ENCODE data around the gene FAM163B. TPM values are rescaled to one million over a fixed set of nuclear protein-coding genes. Genes with fewer than 3 reads are reported as not detected.

The FAM163B gene
- total RNA-seq, 1 donor from 2014 or later = not detected

GRCh38 chr9:133591985-133592384 is 17.2 kb downstream of the FAM163B start:
- peaks cover 4% of the 10 kb centered on the region for H3K9me3 ChIP-seq (ENCODE audit: insufficient read depth, low read depth, low read length)
- H3K9me3 Mint-ChIP-seq (ENCODE audit: unreplicated experiment) = peaks cover 16% of the 10 kb centered on the region
- H3K27ac ChIP-seq (ENCODE audit: low read depth, low read length) = no peak overlapping the region
- no peaks in the 10 kb centered on the region for H3K36me3 ChIP-seq (ENCODE audit: insufficient read depth, low read length)
- FAIRE-seq (no peak), DNase-seq (ENCODE audit: low read depth) (no peak)
- H3K4me1 ChIP-seq (ENCODE audit: insufficient read depth, low read length) = no peaks in the 10 kb centered on the region
- H3K36me3 Mint-ChIP-seq (ENCODE audit: low read depth, unreplicated experiment) = no peaks in the 10 kb centered on the region
- H3K4me3 ChIP-seq (ENCODE audit: insufficient read depth, low read depth, low read length) = no peak overlapping the region
- no peak overlapping the region for H3K9ac ChIP-seq (ENCODE audit: low read length)
- no peaks in the 10 kb centered on the region for H3K4me1 Mint-ChIP-seq (ENCODE audit: low read depth, unreplicated experiment)
- H3K4me2 ChIP-seq (ENCODE audit: low read length) = no peak overlapping the region
- no peaks in the 10 kb centered on the region for H3K79me2 ChIP-seq (ENCODE audit: insufficient read depth, low read length)
- no peak overlapping the region for H3K27ac Mint-ChIP-seq (ENCODE audit: unreplicated experiment)
- peaks cover 43% of the 10 kb centered on the region for H3K27me3 Mint-ChIP-seq (ENCODE audit: low read depth, unreplicated experiment)
- H3K27me3 ChIP-seq (ENCODE audit: insufficient read depth, low read length) = no peaks in the 10 kb centered on the region
- no peak for TF ChIP-seq CTCF (IDR thresholded peaks at IDR 0.05; ENCODE audit: insufficient read depth, low read depth, low read length)
- no peak for TF ChIP-seq EZH2 (IDR thresholded peaks at IDR 0.05; ENCODE audit: insufficient read depth, low read length)
- no peak overlapping the region for H3K4me3 Mint-ChIP-seq (ENCODE audit: unreplicated experiment)
- no peak overlapping the region for H2AFZ ChIP-seq (ENCODE audit: low read depth, low read length)
- no peaks in the 10 kb centered on the region for H4K20me1 ChIP-seq (ENCODE audit: insufficient read depth, low read length)

- FAIRE-seq = no peak
- Histone ChIP-seq H3K4me1 (ENCODE audit: insufficient read depth, low read length) (no peaks in the 10 kb centered on the region), H2AFZ (ENCODE audit: low read depth, low read length) (no peak overlapping the region), H3K4me3 (ENCODE audit: insufficient read depth, low read depth, low read length) (no peak overlapping the region), H3K79me2 (ENCODE audit: insufficient read depth, low read length) (no peaks in the 10 kb centered on the region), H3K27me3 (ENCODE audit: insufficient read depth, low read length) (peaks cover 4% of the 10 kb centered on the region), H3K4me2 (ENCODE audit: low read length) (no peak overlapping the region), H4K20me1 (ENCODE audit: insufficient read depth, low read length) (no peaks in the 10 kb centered on the region), H3K9ac (ENCODE audit: low read length) (no peak overlapping the region), H3K36me3 (ENCODE audit: insufficient read depth, low read length) (no peaks in the 10 kb centered on the region), H3K27ac (ENCODE audit: low read depth, low read length) (no peak overlapping the region), H3K9me3 (ENCODE audit: insufficient read depth, low read depth, low read length) (peaks cover 4% of the 10 kb centered on the region)
- Mint-ChIP-seq H3K4me1 (ENCODE audit: low read depth, unreplicated experiment) (no peaks in the 10 kb centered on the region), H3K27me3 (ENCODE audit: low read depth, unreplicated experiment) (peaks cover 43% of the 10 kb centered on the region), H3K27ac (ENCODE audit: unreplicated experiment) (no peak overlapping the region), H3K9me3 (ENCODE audit: unreplicated experiment) (peaks cover 11% of the 10 kb centered on the region), H3K36me3 (ENCODE audit: low read depth, unreplicated experiment) (no peaks in the 10 kb centered on the region), H3K4me3 (ENCODE audit: unreplicated experiment) (no peak overlapping the region)
- no peak for DNase-seq (ENCODE audit: low read depth)
- no peak for TF ChIP-seq CTCF (IDR thresholded peaks at IDR 0.05; ENCODE audit: insufficient read depth, low read depth, low read length)
- no peak for TF ChIP-seq EZH2 (IDR thresholded peaks at IDR 0.05; ENCODE audit: insufficient read depth, low read length)
These were observed 17.9 kb downstream of the FAM163B start for GRCh38 chr9:133591116-133591910.

GRCh38 chr9:133590231-133590855 is 18.8 kb downstream of the FAM163B start:
- Histone ChIP-seq H3K4me3 (ENCODE audit: insufficient read depth, low read depth, low read length) (no peak overlapping the region), H3K27me3 (ENCODE audit: insufficient read depth, low read length) (peaks cover 11% of the 10 kb centered on the region), H3K79me2 (ENCODE audit: insufficient read depth, low read length) (no peaks in the 10 kb centered on the region), H3K9me3 (ENCODE audit: insufficient read depth, low read depth, low read length) (peaks cover 4% of the 10 kb centered on the region), H3K4me1 (ENCODE audit: insufficient read depth, low read length) (no peaks in the 10 kb centered on the region), H3K9ac (ENCODE audit: low read length) (no peak overlapping the region), H4K20me1 (ENCODE audit: insufficient read depth, low read length) (no peaks in the 10 kb centered on the region), H3K4me2 (ENCODE audit: low read length) (no peak overlapping the region), H3K36me3 (ENCODE audit: insufficient read depth, low read length) (no peaks in the 10 kb centered on the region), H2AFZ (ENCODE audit: low read depth, low read length) (no peak overlapping the region), H3K27ac (ENCODE audit: low read depth, low read length) (no peak overlapping the region)
- no peak overlapping the region for H3K4me3 Mint-ChIP-seq (ENCODE audit: unreplicated experiment)
- no peaks in the 10 kb centered on the region for H3K36me3 Mint-ChIP-seq (ENCODE audit: low read depth, unreplicated experiment)
- DNase-seq (ENCODE audit: low read depth) = no peak
- no peak overlapping the region for H3K27ac Mint-ChIP-seq (ENCODE audit: unreplicated experiment)
- TF ChIP-seq CTCF (IDR thresholded peaks at IDR 0.05; ENCODE audit: insufficient read depth, low read depth, low read length) = no peak
- no peaks in the 10 kb centered on the region for H3K4me1 Mint-ChIP-seq (ENCODE audit: low read depth, unreplicated experiment)
- peaks cover 5% of the 10 kb centered on the region for H3K9me3 Mint-ChIP-seq (ENCODE audit: unreplicated experiment)
- FAIRE-seq = no peak
- peaks cover 41% of the 10 kb centered on the region for H3K27me3 Mint-ChIP-seq (ENCODE audit: low read depth, unreplicated experiment)
